ENCODE results near the gene MPI. TPM values are rescaled to one million over a fixed set of nuclear protein-coding genes. Genes with fewer than 3 reads are reported as not detected.

The MPI gene
- polyA plus RNA-seq, 1 of the 3 experiments (the other 2 are of a cell fraction) = 58.2 TPM

DNA sequence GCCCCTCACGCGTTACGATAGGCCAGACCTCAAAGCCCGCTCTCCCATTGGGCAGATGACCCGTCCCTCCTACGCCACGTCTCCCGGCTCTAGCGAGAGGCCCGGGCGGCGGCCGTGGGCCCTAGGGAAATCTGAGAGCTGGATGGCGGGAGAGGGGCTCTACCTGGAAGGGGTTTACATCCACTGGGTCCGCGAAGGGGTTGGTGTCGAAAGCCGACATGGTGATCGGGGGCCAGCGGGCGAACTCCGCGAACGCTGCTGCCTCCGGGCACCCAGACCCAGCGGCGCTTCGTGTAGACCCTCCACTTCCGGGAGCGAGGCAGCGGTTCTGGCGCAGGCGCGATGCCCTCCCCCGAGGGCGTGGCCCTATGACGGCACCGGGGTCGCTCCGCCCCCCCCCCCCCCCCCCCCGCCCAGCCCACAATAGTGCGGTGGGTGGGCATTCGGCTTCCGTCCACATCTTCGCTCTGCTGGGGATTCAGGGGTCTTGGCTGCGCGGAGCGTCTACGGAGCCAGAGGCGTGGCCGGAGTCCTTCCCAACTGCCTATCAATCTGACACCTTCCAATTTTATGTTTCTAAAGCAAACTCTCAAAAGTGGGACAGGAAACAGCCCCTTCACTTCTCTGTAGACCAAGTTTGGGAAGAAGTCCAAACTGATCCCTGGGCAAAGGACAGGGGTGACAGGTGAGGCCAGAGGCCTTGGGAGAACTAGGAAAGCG, 16.6 kb upstream of the MPI start, which contains the start of gene SCAMP2 (continued):
- TF ChIP-seq FOSL2 (IDR thresholded peaks at IDR 0.05; ENCODE audit: borderline replicate concordance, low read depth) (no peak), FOXJ3 (CRISPR knock-in tag; IDR thresholded peaks at IDR 0.05) (no peak), NFIC (IDR thresholded peaks at IDR 0.05; ENCODE audit: borderline replicate concordance) (no peak), ELF1 (IDR thresholded peaks at IDR 0.05) (peak; percentile 94), RFX5 (IDR thresholded peaks at IDR 0.05; ENCODE audit: low read length) (no peak; the same call in 1 of the 2 replicates), RAD21 (IDR thresholded peaks at IDR 0.05; ENCODE audit: low read length) (no peak), TEAD4 (IDR thresholded peaks at IDR 0.05; ENCODE audit: borderline replicate concordance, insufficient read depth) (no peak)
- TF ChIP-seq, protein P1, sequence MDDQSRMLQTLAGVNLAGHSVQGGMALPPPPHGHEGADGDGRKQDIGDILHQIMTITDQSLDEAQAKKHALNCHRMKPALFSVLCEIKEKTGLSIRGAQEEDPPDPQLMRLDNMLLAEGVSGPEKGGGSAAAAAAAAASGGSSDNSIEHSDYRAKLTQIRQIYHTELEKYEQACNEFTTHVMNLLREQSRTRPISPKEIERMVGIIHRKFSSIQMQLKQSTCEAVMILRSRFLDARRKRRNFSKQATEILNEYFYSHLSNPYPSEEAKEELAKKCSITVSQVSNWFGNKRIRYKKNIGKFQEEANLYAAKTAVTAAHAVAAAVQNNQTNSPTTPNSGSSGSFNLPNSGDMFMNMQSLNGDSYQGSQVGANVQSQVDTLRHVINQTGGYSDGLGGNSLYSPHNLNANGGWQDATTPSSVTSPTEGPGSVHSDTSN (IDR thresholded peaks at IDR 0.05) = peak; percentile 99
- TF ChIP-seq, protein P2, sequence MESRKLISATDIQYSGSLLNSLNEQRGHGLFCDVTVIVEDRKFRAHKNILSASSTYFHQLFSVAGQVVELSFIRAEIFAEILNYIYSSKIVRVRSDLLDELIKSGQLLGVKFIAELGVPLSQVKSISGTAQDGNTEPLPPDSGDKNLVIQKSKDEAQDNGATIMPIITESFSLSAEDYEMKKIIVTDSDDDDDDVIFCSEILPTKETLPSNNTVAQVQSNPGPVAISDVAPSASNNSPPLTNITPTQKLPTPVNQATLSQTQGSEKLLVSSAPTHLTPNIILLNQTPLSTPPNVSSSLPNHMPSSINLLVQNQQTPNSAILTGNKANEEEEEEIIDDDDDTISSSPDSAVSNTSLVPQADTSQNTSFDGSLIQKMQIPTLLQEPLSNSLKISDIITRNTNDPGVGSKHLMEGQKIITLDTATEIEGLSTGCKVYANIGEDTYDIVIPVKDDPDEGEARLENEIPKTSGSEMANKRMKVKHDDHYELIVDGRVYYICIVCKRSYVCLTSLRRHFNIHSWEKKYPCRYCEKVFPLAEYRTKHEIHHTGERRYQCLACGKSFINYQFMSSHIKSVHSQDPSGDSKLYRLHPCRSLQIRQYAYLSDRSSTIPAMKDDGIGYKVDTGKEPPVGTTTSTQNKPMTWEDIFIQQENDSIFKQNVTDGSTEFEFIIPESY (IDR thresholded peaks at IDR 0.05; ENCODE audit: borderline replicate concordance, low read depth) = no peak

DNA sequence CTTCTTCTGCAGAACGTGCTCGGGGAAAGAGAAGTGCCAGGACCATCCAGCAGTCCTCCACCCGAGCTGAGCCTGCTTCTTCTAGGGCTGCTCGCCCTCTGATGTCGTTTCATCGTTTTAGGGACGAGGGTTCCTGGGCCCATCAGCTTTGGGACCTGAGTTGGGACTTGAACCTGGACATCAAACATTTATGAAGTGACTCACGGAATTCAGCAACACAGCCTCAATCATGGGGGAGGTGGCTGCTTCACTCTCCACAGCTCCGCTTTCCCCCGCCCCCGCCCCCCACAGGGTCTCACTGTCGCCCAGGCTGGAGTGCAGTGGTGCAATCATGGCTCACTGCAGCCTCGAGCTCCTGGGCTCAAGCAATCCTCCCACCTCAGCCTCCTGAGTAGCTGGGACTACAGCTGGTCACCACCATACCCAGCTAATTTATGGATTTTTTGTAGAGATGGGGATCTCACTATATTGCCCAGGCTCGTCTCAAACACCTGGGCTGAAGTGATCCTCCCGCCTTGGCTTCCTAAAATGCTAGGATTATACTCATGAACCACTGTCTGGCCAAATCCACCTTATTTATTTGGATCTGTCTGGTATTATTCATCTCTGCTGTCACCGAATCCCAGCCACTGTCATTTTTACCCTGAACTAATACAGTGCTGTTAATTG, 16.0 kb upstream of the MPI start:
- Histone ChIP-seq H2AFZ (ENCODE audit: low read depth) (peak overlapping the region; percentile 99), H3K4me2 (peak overlapping the region; percentile 90), H3K27me3 (ENCODE audit: insufficient read depth) (no peaks in the 10 kb centered on the region), H3K9me3 (no peaks in the 10 kb centered on the region), H3K36me3 (replicated peaks in 1 of 2; ENCODE audit: control insufficient read depth in 1 of 2, insufficient read depth in 2 of 2, low read length in 1 of 2) (peaks cover 0 to 5% of the 10 kb centered on the region in 2 experiments), H3K27ac (ENCODE audit: low read depth in 2 of 2, low read length in 1 of 2) (peak overlapping the region in 1 of 2 experiments; percentile 34; a peak in 1 of 4 replicates), H3K9me2 (no peaks in the 10 kb centered on the region), H4K20me1 (ENCODE audit: insufficient read depth) (peaks cover 20% of the 10 kb centered on the region), H3K4me1 (ENCODE audit: control insufficient read depth in 1 of 2, insufficient read depth in 2 of 2, low read depth in 1 of 2, low read length in 1 of 2) (peaks cover 10 to 20% of the 10 kb centered on the region in 2 experiments; a peak in 2 of 4 replicates), H3K79me2 (ENCODE audit: insufficient read depth) (peaks cover 40% of the 10 kb centered on the region), H3F3A (replicated peaks; ENCODE audit: insufficient read depth) (no peaks in the 10 kb centered on the region), H3K4me3 (ENCODE audit: low read depth in 2 of 2, low read length in 1 of 2) (peak overlapping the region; percentile 72 to 88), H3K9ac (peak overlapping the region; percentile 29; the same call in 1 of the 2 replicates)
- no peak for TF ChIP-seq MEF2A (IDR thresholded peaks at IDR 0.05; ENCODE audit: borderline replicate concordance, low read depth)
- TF ChIP-seq TEAD4 (IDR thresholded peaks at IDR 0.05; ENCODE audit: borderline replicate concordance, insufficient read depth) = no peak
- no peak for TF ChIP-seq SIN3A (IDR thresholded peaks at IDR 0.05; ENCODE audit: borderline replicate concordance, low read depth, low read length)
- TF ChIP-seq EP300 (IDR thresholded peaks at IDR 0.05; ENCODE audit: borderline replicate concordance in 1 of 2, low read depth in 1 of 2, low read length in 1 of 2) = no peak
- TF ChIP-seq RFX5 (IDR thresholded peaks at IDR 0.05; ENCODE audit: low read length) = no peak
- TF ChIP-seq RXRA (IDR thresholded peaks at IDR 0.05; ENCODE audit: borderline replicate concordance, low read depth) = no peak
- no peak for TF ChIP-seq FOXJ3 (CRISPR knock-in tag; IDR thresholded peaks at IDR 0.05)
- TF ChIP-seq FOSL2 (IDR thresholded peaks at IDR 0.05; ENCODE audit: borderline replicate concordance, low read depth) = no peak
- no peak for TF ChIP-seq JUND (IDR thresholded peaks at IDR 0.05)
- TF ChIP-seq EZH2phosphoT487 (IDR thresholded peaks at IDR 0.05; ENCODE audit: borderline replicate concordance, low read depth) = no peak
- no peak for TF ChIP-seq NRF1 (IDR thresholded peaks at IDR 0.05; ENCODE audit: low read depth, low read length)
- TF ChIP-seq RCOR1 (IDR thresholded peaks at IDR 0.05; ENCODE audit: low read length) = no peak
- TF ChIP-seq ELF1 (IDR thresholded peaks at IDR 0.05) = no peak
- TF ChIP-seq RAD21 (IDR thresholded peaks at IDR 0.05; ENCODE audit: low read length) = no peak
- no peak for TF ChIP-seq YY1 (IDR thresholded peaks at IDR 0.05; ENCODE audit: low read depth)
- TF ChIP-seq NFIC (IDR thresholded peaks at IDR 0.05; ENCODE audit: borderline replicate concordance) = no peak
- 36% methylated on average over 16 of the region's 16 CpGs for WGBS (ENCODE audit: low lambda C conversion rate)
- DNase-seq = peak; percentile 54
- ChIA-PET CTCF (interaction anchor here (0.7 to 2.2 kb wide), 3 partner anchors 28 to 105 kb away, joined by 3 to 9 read pairs (median 5); no protein-coding TSS in a partner anchor), POLR2A (interaction anchor here (1.1 to 1.7 kb wide), 2 partner anchors 9 to 28 kb away, joined by 3 to 7 read pairs; no protein-coding TSS in a partner anchor)

Measured in SK-N-SH (cell line).